DMS53 (cell line): ENCODE data around the gene HACD2.

Source experiments
- DNase-seq: peaks from one replicate; lab custom pipeline; 2025; lab: John Stamatoyannopoulos, UW

HACD2 gene

GRCh38 chr3:123481722-123482457, 103.0 kb downstream of the HACD2 start:
- no peak for DNase-seq

GRCh38 chr3:123481071-123481470, 103.8 kb downstream of the HACD2 start:
- DNase-seq: no peak

GRCh38 chr3:123480428-123480827, 104.4 kb downstream of the HACD2 start:
- no peak for DNase-seq

- no peak for DNase-seq
Observed at GRCh38 chr3:123479891-123480290, 105.0 kb downstream of the HACD2 start.

GRCh38 chr3:123478314-123478713, 106.5 kb downstream of the HACD2 start:
- DNase-seq: peak; percentile 7

- peak; percentile 31 for DNase-seq
Observed at GRCh38 chr3:123476967-123477750, 107.7 kb downstream of the HACD2 start.

- peak; percentile 53 for DNase-seq
Observed at GRCh38 chr3:123475786-123476185, 109.1 kb downstream of the HACD2 start.

- no peak for DNase-seq
Observed at GRCh38 chr3:123471106-123471505, 113.7 kb downstream of the HACD2 start.

GRCh38 chr3:123469323-123469995, 115.4 kb downstream of the HACD2 start:
- DNase-seq: no peak

GRCh38 chr3:123467046-123467445, 117.8 kb downstream of the HACD2 start:
- no peak for DNase-seq

GRCh38 chr3:123464211-123464610, 120.6 kb downstream of the HACD2 start:
- DNase-seq: no peak

- no peak for DNase-seq
Observed at GRCh38 chr3:123459862-123460261, 125.0 kb downstream of the HACD2 start.

- no peak for DNase-seq
Observed at GRCh38 chr3:123458255-123458654, 126.6 kb downstream of the HACD2 start.

GRCh38 chr3:123457841-123458240, 127.0 kb downstream of the HACD2 start:
- no peak for DNase-seq

GRCh38 chr3:123453675-123454074, 131.2 kb downstream of the HACD2 start:
- no peak for DNase-seq

- no peak for DNase-seq
Observed at GRCh38 chr3:123451186-123451585, 133.7 kb downstream of the HACD2 start.

- peak; percentile 39 for DNase-seq
Observed at GRCh38 chr3:123449997-123450604, 134.8 kb downstream of the HACD2 start.

- DNase-seq: peak; percentile 67
Observed at GRCh38 chr3:123449102-123449996, 135.5 kb downstream of the HACD2 start.

GRCh38 chr3:123448536-123449101, 136.2 kb downstream of the HACD2 start, which contains the start of gene ADCY5:
Gene ADCY5, minus strand, starts transcription at chr3:123449090. Its CDS starts 545 bp downstream, at chr3:123448545.
- DNase-seq: peak; percentile 57

- no peak for DNase-seq
Observed at GRCh38 chr3:123447749-123448517, 136.9 kb downstream of the HACD2 start.
